B cell (primary cell): Measurements from ENCODE around the gene CEP112.

Source experiments
- EZH2 ChIP-seq: IDR thresholded peaks from 2 replicates; pipeline ENCODE4 v1.6.1; 2012; ENCODE audit warnings: borderline replicate concordance, low read depth, mild to moderate bottlenecking, moderate library complexity, low read length; ENCODE audit not compliant: insufficient read depth, poor library complexity, severe bottlenecking
- TF ChIP-seq, protein P1 (sequence below): fragments of 200-600 bp; IDR thresholded peaks from one replicate; pipeline ENCODE4 v1.8.0; 2022; ENCODE audit warnings: antibody characterized with exemption, mild to moderate bottlenecking

DNA sequence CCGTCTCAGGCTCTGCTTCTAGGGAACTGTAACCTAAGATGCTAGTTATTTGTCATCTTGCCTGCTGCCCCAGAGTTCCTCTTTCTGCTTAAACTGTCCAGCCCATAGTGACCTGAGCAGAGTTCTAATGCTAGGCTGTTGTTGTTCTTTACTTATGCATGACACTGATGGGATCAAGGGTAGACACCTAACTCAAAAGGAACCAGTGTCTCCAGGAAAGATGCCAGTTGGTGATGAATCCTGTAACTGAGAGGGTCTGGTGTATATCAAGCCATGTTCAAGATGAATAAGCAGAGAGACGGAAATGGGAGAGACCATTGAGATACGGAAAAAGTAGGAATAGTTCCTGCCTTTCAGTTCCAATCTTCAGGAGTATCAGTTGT, 23.6 kb upstream of the CEP112 start:
- TF ChIP-seq, protein P1, sequence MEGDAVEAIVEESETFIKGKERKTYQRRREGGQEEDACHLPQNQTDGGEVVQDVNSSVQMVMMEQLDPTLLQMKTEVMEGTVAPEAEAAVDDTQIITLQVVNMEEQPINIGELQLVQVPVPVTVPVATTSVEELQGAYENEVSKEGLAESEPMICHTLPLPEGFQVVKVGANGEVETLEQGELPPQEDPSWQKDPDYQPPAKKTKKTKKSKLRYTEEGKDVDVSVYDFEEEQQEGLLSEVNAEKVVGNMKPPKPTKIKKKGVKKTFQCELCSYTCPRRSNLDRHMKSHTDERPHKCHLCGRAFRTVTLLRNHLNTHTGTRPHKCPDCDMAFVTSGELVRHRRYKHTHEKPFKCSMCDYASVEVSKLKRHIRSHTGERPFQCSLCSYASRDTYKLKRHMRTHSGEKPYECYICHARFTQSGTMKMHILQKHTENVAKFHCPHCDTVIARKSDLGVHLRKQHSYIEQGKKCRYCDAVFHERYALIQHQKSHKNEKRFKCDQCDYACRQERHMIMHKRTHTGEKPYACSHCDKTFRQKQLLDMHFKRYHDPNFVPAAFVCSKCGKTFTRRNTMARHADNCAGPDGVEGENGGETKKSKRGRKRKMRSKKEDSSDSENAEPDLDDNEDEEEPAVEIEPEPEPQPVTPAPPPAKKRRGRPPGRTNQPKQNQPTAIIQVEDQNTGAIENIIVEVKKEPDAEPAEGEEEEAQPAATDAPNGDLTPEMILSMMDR = no peak
- no peak for TF ChIP-seq EZH2
